Embryonic facial prominence (tissue), 1 donor: ENCODE data around the gene ANAPC5.
"Not testable (repeated sequence)": the region's sequence is repeated elsewhere in the genome, so short reads cannot be mapped to it uniquely, and the experiment has no call there.

Source experiments
- DNase-seq: peaks from one replicate; pipeline ENCODE4 v3.0.0-alpha.2; 2016; ENCODE audit errors: extremely low spot score

The ANAPC5 gene

GRCh38 chr12:121314431-121314830 lies 37.8 kb downstream of the ANAPC5 start:
- DNase-seq, result no peak

- not testable (repeated sequence) for DNase-seq
Observed at GRCh38 chr12:121310231-121310630, 42.0 kb downstream of the ANAPC5 start.

DNA sequence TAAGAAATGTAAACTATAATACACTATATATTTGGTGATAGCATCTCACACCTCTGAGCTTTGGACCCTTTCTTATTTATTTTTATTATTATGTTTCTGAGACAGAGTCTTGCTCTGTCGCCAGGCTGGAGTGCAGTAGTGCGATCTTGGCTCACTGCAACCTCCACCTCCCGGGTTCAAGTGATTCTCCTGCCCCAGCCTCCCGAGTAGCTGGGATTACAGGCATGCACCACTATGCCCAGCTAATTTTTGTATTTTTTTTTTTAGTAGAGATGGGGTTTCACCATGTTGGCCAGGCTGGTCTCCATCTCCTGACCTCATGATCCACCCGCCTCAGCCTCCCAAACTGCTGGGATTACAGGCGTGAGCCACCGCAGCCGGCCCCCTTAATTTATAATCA lies 44.8 kb downstream of the ANAPC5 start:
- not testable (repeated sequence) for DNase-seq

GRCh38 chr12:121304306-121304705 lies 47.9 kb downstream of the ANAPC5 start:
- DNase-seq, result no peak

- no peak for DNase-seq
Observed at GRCh38 chr12:121301876-121302275, 50.3 kb downstream of the ANAPC5 start.

- no peak for DNase-seq
Observed at GRCh38 chr12:121300083-121300819, 52.0 kb downstream of the ANAPC5 start.

GRCh38 chr12:121299662-121300061 lies 52.5 kb downstream of the ANAPC5 start:
- no peak for DNase-seq

DNA sequence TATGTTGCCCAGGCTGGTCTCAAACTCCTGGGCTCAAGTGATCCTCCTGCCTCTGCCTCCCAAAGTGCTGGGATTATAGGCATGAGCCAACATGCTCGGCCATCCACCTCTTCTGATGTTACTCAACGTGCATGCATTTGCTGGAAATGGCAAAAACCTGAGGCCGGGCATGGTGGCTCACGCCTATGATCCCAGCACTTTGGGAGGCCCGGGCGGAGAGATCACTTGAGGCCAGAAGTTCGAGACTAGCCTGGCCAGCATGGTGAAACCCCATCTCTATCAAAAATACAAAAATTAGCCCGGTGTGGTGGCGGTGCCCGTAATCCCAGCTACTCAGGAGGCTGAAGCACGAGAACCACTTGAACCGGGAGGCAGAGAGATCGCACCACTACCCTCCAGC lies 53.8 kb downstream of the ANAPC5 start:
- not testable (repeated sequence) for DNase-seq

- DNase-seq, result no peak
Observed at GRCh38 chr12:121297435-121297991, 54.7 kb downstream of the ANAPC5 start.

- peak; percentile 67 for DNase-seq
Observed at GRCh38 chr12:121296618-121297434, 55.4 kb downstream of the ANAPC5 start, which contains the start of gene CAMKK2. CAMKK2 (minus strand) TSS chr12:121296709; CDS start chr12:121274526, 22,183 bp downstream.

- no peak for DNase-seq
Observed at GRCh38 chr12:121295746-121296617, 56.2 kb downstream of the ANAPC5 start.

GRCh38 chr12:121295116-121295745 lies 57.0 kb downstream of the ANAPC5 start:
- no peak for DNase-seq

GRCh38 chr12:121294151-121294889 lies 57.9 kb downstream of the ANAPC5 start:
- DNase-seq, result no peak

GRCh38 chr12:121293603-121294002 lies 58.6 kb downstream of the ANAPC5 start:
- DNase-seq, result no peak

DNA sequence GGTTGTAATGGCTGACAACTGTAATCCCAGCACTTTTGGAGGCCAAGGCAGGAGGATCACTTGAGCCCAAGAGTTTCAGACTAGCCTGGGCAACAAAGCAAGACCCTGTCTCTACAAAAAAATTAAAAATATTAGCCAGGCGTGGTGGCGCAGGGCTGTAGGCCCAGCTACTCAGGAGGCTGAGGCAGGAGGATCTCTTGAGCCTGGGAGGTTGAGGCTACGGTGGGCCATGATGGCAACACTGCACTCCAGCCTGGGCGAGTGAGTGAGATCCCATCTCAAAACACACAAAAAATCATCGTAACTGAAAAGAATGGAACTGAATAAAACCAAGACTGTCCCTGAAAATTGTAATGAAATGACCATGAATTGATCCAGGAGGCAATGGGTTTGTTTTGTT lies 61.8 kb downstream of the ANAPC5 start:
- no peak for DNase-seq

DNA sequence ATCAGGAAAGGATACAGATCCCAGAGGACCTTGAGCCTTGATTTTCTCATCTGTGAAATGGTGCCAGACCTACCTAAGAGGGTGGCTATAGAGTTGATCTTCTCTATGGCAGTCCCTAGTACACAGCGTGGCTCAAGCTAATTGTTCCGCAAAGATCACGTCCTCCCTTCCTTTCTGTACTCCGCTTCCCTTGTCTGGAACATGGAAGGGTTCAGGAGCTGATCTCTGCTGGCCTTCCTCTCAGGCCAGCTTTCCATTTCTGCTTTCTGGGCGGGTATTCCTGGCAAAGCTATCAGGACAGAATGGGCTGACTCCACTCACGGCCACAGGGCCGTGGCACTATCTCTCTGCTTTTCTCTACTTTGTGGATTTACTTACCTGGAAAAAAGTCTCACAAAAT lies 62.2 kb downstream of the ANAPC5 start:
- DNase-seq, result no peak

DNA sequence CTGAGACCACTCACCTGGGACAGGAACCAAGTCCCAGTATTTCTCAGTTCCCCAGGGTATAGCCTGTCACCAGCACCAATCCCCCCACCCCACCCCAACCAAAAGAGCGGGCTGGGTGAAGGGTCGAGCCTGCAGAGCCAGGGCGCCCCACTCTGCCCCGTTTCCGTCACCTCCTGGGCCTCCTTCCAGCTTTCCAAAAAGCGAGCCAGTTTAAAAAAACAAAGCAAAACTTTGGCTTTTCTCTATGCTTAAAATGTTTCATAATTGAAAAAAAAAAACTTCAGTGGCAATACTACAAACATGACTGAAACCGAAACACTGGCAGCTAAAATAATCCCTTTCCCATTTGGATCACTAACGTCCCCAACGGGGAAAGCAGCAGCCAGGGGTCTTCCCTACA lies 63.2 kb downstream of the ANAPC5 start:
- DNase-seq, result no peak

GRCh38 chr12:121288158-121288845 lies 63.9 kb downstream of the ANAPC5 start:
- DNase-seq, result no peak

DNA sequence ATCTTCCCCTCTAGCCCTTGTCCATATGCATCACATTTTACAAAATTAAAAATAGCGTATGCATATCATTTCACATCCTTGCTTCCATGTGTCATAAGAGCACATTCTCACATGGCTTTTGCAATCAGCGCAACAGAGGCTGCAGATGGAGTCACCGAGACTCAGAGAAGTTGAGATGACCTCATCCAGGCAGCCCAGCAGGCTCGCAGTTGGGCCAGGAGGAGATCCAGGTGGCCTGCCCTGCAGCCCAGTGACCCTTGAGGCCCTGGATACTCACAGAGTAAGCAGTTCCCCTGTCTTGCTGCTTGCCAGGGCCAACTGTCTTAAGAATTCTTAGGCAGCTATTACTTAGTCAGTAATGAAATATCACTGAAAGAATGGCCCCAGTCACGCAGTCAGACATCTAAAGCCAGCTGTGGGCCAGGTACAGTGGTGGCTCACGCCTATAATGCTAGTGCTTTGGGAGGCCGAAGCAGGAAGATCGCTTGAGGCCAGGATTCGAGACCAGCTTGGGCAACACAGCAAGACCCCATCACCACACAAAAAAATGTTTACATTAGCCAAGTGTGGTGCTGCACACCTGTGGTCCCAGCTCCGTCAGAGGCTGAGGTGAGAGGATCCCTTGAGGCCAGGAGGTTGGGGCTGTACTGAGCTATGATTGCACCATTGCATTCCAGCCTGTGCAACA lies 64.8 kb downstream of the ANAPC5 start:
- DNase-seq, result no peak
